SW 1271 (cell line): ENCODE results near the gene DENND4C.
A peak's percentile ranks its signal among the peaks of the same experiment; 100 is the strongest.
"Not testable (repeated sequence)": the region's sequence is repeated elsewhere in the genome, so short reads cannot be mapped to it uniquely, and the experiment has no call there.

ENCODE experiments used
- DNase-seq, 2 experiments: peaks; one replicate each; lab custom pipeline; 2025; lab: John Stamatoyannopoulos, UW

The DENND4C gene

GRCh38 chr9:19224563-19224962 is 5.9 kb upstream of the DENND4C start:
- no peak for DNase-seq

DNA sequence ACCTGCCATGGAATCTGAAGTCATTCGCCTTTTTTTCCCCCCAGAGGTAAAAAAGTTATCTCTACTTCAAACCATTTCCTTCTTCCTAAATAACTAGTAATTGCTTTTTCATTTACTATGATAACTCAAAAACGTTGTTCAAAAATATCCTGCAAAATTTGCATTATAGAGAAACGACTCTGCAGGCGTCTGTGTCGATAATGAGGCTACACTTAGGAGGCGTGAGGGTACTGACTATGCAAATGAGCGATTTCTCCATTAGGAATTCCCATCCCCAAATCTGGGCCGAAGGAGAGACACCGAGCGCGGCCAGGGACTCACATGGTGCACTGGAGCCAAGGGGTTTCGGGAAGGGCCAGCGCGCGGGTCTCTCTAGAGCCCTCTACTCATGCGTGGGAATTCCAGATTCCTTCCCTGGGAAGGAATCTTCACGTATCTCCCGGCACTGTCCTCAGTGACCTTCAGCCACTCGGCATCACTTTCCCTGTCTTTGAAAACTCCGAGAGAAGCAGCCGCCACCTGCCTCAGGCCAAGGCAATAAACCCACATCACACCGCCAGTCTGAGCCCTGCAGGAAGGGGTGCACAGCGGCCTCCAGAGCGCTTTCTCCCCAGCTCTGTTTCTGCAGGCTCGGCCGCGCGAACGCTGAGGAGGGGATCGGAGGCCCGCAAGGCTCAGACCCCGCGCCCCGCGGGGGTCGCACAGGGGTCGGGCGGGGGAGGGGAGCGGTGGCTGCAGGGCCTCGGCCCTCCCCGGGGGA is 718 bp upstream of the DENND4C start:
- DNase-seq = no peak

DNA sequence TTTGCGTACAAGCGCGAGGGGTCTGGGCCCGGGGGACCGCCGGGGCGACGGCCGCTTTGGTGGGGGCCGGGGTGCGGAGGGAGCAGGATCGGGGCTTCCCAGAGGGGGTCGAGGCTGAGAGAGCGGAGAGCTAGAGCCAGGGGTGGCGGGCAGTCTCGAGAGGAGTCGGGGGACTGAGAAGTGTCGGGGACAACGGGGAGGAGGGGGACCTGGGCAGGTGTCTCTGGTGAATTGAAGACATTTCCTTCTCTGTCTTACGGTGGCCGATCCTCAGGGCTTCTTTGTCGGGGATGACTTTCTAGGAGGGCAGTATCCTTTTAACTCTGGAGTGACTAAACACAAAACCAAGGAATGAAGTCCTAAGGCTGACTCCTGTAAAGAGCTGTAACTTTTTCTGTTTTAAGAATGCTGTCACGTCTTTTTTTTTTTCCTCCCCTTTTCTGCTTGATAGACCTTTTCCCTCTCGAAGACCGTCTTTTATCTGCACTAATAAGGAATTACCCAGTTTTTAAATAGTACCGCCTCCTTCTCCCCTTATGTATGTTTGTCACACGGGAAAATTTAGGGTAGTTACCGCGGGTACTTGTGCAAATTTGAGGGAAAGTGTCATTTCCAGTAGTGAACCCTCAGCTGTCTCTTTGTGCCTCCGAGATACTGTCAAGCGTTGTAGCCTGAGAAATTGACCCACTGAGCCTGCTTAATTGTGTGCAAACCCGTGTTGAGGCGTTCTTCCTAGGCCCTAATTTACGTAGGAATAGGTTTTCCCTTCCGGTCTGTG is 822 bp downstream of the DENND4C start:
- DNase-seq = peak in 1 of 2 experiments; percentile 3

DNA sequence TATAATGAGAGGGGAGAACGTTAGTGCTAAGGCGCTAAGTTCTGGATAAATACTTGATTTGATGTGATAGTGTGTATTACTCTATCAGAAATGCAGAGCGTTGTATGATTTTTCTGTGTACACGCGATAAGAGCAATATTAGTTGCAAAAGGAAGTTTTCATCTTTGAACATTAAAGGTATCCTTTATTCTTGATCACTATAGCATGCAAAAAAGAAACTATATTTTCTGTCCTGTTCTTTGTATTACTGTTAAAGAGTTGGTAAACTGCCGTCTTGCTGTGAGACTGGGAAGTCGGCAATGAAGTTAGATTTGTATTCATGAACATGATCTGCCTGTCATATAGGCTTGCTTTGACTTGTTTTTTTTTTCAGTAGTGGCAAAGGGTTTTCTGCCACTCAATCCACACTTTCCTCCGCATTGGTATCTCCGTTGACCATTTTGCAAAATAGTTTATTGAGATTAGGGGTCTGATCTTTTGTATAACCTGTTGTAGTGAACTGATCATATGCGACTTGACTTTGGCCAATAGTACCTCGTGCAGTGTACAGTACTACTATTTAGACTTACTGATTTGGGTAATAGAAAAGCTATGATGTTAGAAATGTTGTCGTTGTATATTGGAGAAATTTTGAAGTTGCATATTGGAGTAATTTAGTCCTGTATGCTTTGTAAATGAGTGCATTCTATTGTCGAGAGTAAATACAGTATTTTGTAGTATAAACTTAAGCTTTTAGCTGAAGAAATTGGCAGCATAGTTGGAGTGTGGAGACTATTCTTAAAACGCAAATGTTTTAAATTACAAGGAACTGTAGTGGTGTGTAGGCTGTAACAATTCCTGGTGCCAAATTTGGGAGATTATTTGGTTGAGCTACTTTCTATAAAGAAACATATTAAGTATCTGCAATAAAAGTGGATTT is 1.7 kb downstream of the DENND4C start:
- peak in 1 of 2 experiments; percentile 0 for DNase-seq

DNA sequence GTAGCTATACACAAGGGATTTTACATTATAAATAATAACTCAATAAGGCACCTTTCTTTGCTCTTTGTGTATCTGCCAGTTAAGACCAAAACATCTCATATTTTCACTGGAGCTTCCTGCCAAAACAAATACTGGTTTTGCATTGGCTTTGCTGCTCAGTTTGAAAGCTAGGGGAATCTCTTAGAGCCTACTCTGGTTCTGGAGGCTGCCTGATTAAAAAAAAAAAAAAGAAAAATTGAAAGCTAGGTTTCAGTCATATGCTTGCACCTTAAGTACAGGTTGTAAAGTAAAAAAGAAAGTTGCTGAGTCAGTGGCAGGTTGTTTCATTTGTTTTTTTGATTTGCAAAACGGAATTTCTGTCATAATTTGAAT is 2.3 kb downstream of the DENND4C start:
- no peak for DNase-seq

DNA sequence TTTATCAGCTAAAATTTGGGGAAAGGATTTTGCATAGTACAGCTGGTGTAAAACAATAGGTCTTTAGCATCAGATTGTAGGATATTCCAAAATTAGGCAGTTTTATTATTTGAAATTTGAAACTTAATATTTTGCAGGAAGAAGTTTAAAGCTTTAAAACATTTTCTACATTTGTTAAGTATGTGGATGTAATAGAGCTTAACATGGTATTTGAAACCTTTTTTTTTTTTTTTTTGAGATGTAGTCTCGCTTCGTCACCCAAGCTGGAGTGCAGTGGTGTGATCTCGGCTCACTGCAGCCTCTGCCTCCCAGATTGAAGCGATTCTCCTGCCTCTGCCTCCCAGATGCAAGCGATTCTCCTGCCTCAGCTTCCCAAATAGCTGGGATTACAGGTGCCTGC is 2.9 kb downstream of the DENND4C start:
- no peak for DNase-seq

- DNase-seq = no peak
These were observed 9.5 kb downstream of the DENND4C start for GRCh38 chr9:19239955-19240354.

DNA sequence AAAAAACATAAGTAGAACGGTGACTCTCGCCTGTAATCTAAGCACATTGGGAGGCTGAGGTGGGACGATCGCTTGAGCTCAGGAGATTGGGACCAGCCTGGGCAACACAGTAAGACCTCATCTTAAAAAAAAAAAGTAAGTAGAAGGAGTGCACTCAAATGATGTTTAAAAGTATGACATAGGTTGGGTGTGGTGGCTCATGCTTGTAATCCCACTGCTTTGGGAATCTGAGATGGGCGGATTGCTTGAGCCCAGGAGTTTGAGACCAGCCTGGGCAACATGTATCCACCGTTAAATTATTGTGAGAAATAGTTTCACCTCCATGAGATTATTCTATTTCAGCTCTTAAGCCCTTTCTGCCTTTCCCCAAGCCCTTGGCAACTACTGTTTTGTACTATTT is 11.2 kb downstream of the DENND4C start:
- DNase-seq = no peak

DNA sequence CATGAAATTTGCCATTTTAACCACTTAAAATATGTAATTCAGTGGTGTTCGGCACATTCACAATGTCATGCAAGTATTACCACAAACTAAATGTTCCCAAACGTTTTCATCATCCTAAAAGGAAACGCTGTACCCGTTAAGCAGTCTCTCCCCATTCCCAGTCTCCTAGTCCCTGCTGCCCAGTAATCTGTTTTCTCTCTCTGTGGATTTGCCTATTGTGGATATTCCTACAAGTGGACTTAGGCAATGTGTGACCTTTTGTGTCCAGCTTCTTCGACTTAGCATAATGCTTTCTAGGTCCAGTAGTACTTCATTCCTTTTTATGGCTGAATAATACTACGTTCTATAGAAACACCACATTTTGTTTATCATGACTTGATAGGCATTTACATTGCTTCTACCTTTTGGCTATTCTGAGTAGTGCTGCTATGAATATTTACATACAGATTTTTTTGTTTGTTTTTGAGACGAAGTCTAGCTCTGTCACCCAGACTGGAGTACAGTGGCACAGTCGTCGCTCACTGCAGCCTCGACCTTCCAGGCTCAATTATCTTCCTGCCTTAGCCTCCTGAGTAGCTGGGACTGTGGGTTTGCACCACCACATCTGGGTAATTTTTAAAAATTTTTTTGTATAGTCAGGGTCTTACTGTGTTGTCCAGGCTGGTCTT is 13.0 kb downstream of the DENND4C start:
- no peak for DNase-seq

DNA sequence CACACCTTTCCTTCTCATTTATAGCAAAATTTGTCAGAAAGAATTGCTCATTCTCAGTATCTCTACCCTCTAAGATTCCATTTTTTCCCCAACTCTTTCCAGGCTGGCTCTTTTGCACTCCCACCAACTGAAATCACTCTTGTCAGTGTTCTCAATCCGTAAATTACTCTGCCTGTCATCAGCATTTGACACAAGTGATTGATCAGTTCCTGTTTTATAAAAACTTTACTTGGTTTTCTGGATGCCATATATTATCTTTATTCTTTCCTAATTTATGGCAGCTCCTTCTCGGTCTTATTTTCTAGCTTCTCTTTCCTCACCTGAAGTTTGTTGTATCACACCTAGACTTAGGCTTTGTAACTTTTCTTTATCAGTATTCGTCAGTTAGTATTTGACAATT is 16.4 kb downstream of the DENND4C start:
- DNase-seq = no peak

GRCh38 chr9:19247420-19247819 is 16.9 kb downstream of the DENND4C start:
- DNase-seq = no peak

DNA sequence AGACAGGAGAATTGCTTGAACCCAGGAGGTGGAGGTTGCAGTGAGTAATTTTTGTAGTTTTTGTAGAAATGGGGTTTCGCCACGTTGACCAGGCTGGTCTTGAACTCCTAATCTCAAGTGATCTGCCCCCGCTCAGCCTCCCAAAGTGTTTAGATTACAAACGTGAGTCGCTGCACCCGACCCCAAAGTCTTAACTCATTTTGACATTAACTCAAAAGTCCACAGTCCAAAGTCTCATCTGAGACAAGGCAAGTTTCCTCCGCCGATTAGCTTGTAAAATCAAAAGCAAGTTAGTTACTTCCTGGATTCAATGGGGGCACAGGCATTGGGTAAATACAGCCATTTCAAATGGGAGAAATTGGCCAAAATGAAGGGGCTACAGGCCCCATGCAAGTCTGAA is 19.9 kb downstream of the DENND4C start:
- not testable (repeated sequence) for DNase-seq

DNA sequence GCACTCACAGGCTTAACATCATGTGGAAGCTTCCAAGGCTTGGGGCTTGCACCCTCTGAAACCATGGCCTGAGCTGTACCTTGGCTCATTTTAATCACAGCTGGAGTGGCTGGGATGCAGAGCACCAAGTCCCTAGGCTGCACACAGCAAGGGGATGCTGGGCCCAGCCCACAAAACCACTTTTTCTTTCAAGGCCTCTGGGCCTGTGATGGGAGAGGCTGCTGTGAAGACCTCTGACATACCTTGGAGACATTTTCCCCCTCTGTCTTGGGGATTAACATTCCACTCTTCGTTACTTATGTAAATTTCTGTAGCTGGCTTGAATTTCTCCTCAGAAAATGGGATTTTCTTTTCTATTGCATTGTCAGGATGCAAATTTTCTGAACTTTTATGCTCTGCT is 20.7 kb downstream of the DENND4C start:
- not testable (repeated sequence) for DNase-seq

GRCh38 chr9:19251622-19252021 is 21.1 kb downstream of the DENND4C start:
- DNase-seq = not testable (repeated sequence)

DNA sequence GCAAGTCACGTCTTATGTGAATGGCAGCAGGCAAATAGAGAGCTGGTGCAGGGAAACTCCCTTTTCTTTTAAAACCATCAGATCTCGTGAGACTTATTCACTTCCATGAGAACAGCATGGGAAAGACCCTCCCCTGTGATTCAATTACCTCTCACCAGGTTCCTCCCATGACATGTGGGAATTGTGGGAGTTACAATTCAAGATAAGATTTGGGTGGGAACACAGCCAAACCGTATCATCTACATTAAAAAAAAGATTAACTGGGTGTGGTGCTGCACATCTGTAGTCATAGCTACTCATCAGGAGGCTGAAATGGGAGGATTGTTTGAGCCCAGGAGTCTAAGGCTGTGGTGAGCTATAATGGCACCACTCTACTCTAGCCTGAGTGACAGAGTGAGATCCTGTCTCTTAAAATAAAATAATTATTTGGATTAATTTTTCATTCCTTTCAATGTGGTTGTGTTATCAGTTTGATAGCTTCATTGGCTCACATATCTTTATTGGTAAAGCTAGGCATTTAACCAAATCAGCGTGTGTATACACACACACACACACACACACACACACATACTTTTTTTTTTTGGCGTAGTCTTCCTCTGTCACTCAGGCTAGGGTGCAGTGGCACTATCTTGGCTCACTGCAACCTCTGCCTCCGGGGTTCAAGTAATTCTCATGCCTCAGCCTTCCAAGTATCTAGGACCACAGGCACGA is 21.8 kb downstream of the DENND4C start:
- no peak for DNase-seq

GRCh38 chr9:19252885-19253219 is 22.4 kb downstream of the DENND4C start:
- DNase-seq = no peak

DNA sequence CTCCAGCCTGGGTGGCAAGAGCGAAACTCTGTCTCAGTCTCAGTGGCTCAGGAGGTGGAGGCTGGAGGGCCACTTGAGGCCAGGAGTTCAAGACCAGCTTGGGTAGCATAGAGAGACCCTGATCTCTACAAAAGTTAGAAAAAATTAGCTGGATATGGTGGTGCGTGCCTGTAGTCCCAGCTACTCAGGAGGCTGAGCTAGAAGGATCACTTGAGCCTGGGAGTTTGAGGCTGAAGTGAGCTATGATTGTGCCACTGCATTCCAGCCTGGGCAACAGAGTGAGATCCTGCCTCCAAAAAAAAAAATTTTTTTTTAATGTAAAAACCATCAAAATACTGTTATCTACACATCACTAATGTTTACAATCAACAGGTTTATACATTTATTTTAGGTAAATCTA is 24.6 kb downstream of the DENND4C start:
- DNase-seq = no peak

GRCh38 chr9:19255821-19256220 is 25.3 kb downstream of the DENND4C start:
- no peak for DNase-seq

- DNase-seq = not testable (repeated sequence)
These were observed 29.3 kb downstream of the DENND4C start for GRCh38 chr9:19259665-19260255.

DNA sequence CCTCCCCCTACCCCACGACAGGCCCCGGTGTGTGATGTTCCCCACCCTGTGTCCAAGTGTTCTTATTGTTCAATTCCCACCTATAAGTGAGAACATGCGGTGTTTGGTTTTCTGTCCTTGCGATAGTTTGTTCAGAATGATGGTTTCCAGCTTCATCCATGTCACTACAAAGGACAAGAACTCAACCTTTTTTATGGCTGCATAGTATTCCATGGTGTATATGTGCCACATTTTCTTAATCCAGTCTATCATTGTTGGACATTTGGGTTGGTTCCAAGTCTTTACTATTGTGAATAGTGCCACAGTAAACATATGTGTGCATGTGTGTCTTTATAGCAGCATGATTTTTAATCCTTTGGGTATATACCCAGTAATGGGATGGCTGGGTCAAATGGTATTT is 35.1 kb downstream of the DENND4C start:
- not testable (repeated sequence) for DNase-seq
